ENCODE data around the gene COL18A1. TPM values are rescaled to one million over a fixed set of nuclear protein-coding genes. Genes with fewer than 3 reads are reported as not detected.

The COL18A1 gene
- total RNA-seq, 1 experiment from 2014 or later = 3.7 TPM

DNA sequence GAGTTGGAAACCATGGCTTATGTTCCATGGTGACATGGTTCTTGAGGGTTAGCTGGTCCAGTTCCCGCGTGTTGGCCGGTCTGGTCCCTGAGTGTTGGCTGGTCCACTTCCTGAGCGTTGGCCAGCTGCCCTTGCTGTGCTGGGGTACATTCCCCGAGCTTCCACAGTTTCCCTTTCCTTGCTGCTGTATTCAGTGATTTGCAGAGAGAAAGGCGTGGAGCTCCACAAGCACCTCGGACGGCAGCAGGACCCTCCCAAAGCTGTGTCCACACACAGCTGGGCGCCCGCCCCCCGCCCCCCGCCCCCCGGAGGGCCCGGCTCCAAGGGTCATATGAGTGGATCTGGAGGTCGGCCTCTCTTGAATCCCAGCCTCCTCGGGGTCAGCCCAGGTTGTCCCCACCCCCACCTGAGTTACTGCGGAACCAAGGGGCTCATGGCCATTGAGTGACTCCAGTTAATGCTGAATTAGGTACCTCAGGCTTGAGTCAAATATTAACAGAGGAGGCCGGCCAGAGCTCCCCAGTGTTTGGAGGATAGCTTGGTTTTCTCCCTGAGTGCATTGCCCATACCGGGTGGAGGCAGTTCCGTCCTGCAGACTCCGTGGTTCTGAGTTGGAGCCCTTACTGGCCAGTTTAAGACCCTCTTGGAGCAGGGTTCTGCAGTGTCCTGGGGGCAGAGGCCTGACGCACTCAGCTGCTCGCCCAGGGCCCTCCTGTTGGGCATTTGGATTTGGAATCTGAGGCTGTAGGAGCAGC is 18.4 kb downstream of the COL18A1 start:
- DNase-seq (ENCODE audit: extremely low read depth, low read depth) = no peak

DNA sequence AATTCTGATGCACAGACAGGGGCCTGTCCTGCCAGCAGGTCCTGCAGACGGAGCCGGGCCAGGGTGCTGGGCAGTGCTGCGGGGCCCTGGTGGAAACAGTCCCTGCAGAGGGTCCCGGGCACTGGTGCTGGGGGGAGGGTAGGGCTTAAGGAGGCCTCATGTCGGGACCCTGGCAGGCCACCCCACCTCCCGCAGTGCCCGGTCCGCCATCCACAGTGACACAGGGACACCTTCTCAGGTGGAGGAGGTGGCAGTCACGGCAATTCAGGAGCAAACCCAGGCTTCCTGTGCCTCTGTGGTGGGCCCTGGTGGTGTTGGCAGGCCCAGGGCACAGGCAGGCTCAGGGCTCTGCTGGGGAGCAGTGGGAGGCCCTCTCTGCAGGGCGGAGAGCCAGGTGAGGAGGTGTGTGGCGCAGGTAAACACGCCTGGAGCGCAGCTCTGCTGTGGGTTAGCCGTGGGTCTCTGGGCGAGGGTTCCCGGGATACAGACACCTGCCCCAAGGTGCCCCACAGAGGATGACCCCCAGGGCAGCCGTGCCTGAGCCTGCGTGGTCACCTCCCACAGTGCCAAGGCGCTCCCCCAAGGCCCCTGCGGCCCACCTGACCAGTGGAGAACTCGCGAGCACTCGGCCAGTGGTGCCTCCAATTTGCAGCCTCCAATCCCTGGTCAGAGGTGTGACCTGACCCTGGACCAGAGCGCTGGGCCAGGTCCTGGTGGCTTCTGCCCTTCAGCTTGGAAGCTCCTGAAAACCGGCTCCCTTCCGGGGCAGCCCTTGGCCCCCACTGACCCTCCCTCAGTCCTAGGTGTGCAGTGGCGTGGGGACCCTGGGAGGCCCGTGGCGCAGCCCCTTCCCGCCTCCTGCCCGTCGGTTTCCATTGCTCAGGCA is 19.2 kb downstream of the COL18A1 start:
- no peak for DNase-seq (ENCODE audit: extremely low read depth, low read depth)

- no peak for DNase-seq (ENCODE audit: extremely low read depth, low read depth)
These were observed 20.2 kb downstream of the COL18A1 start for GRCh38 chr21:45424854-45425795.

DNA sequence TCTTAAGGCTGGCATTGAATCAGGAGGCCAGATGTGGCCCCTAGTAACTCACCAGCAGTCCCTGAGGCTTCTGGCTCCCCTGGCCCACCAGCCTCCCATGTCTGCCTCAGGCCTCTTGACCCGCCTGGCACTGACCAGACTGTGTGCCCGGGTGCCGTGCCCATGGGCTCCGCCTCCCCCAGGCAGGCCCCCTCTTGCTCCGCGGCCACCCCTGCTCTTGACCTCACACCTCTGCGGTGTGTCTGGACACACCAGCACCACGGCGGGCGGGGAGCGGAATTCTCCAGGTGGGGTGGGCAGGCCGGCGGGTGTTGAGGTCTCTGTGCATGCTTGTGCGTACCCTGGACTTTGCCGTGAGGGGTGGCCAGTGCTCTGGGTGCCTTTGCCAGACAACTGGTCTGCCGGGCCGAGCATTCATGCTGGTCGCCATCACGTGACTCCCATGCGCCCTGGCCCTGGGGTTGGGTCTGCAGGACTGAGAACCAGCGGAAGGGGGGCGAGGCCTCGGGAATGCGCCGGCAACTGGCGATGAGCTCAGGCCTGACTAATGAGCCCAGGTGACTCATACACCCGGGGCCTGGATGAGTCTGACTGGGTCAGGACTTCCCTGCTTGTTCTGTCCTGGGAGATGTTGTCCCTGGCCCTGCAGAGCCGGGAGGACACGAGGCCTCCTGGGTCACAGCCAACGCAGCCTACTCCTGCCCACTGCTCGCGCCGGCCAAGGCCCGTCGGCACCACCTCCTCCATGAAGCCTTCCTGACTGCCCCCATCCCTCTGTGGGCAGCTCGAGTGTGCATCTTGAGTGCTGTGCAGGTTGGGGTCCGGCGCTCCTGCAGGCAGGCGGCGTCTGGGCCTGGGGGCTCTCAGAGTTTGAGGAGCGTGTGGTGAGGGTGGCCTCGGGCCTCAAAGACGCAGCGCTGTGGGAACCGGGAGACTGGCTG is 22.6 kb downstream of the COL18A1 start:
- peak; percentile 33 for DNase-seq (ENCODE audit: extremely low read depth, low read depth)

DNA sequence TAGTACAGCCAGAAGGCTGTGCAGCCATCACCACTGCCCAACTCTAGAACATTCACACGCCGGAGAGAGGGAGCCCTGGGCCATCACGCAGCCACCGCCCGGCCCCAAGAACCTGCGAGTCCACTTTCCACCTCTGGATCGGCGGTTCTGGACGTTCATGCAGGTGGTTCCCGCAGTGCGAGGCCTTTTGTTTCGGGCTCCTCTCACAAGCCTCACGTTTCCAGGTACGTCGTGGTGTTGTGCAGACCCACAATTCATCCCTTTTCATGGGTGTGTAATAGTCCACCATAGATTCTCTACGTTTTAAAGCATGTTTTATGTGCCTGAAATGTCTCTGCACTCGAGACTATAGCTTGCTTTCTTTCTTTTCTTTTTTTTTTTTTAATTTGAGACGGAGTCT is 23.6 kb downstream of the COL18A1 start:
- DNase-seq (ENCODE audit: extremely low read depth, low read depth) = no peak

- DNase-seq (ENCODE audit: extremely low read depth, low read depth) = no peak
These were observed 24.5 kb downstream of the COL18A1 start for GRCh38 chr21:45429221-45430175.

GRCh38 chr21:45430521-45431501 is 25.8 kb downstream of the COL18A1 start:
- DNase-seq (ENCODE audit: extremely low read depth, low read depth) = no peak

- no peak for DNase-seq (ENCODE audit: extremely low read depth, low read depth)
These were observed 27.0 kb downstream of the COL18A1 start for GRCh38 chr21:45431781-45432572.

DNA sequence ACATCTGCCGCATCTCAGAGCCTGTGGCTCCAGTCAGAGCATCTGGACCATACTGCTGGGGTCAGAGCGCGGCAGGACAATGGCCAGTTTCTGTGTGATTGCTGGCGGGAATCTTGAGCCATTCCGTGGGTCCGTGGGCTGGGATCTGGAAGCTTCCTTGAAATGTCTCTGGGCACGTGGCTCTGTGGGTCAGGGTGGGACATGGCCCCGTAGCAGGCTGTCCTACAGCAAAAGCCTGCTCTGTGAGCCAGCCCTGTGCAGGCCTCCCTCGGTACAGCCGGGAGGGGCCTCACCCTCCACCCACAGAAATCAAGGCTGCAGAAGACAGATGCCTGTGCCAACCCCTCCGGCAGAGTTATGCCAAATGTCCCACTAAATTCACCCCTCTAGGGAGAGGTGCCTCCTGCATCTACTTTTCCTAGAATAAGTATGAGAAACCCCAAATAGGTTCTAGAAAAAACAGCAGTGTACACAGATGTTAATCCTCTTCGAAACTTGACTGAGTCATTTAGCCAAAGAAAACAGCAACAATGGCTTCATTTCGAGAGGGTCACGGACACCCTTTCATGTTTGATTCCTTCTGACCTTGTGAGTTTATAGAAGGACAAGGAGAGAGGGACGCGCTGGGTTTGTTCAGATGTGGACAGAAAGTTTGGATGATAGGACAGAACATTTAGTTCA is 27.8 kb downstream of the COL18A1 start:
- DNase-seq (ENCODE audit: extremely low read depth, low read depth) = no peak

GRCh38 chr21:45433301-45433700 is 28.3 kb downstream of the COL18A1 start:
- DNase-seq (ENCODE audit: extremely low read depth, low read depth) = no peak

- no peak for DNase-seq (ENCODE audit: extremely low read depth, low read depth)
These were observed 29.1 kb downstream of the COL18A1 start for GRCh38 chr21:45433911-45434644.

DNA sequence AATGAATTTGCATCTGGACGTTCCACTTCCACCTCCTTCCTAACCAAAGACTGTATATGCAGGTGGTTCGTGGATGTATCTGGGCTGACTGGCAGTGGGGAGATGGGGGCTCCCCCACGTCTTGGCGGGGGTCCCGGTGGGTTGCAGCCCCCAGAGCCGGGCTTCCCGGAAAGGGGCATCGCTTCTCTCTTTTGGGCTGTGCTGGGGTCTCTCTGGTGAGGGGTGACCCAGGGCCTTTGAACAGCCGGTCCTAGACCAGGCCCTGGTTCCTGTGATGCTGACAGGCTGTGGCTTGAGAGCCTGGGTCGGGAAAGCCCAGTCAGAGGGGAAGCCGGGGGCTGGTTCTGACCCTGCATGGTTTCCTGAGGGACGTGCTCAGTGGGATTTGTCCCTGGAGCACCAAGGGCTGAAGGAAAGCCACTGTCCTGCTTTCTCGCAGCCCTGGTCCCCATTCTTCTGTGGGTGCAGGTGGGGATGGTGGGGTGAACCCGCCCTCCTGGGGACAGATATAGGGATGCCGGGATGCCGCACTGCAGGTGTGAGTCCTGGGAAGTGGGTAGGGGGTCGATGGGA is 29.8 kb downstream of the COL18A1 start:
- DNase-seq (ENCODE audit: extremely low read depth, low read depth) = no peak

- DNase-seq (ENCODE audit: extremely low read depth, low read depth) = no peak
These were observed 30.5 kb downstream of the COL18A1 start for GRCh38 chr21:45435405-45435981.

GRCh38 chr21:45436351-45437065 is 31.5 kb downstream of the COL18A1 start:
- DNase-seq (ENCODE audit: extremely low read depth, low read depth) = no peak

Data from NCI-H460 (cell line).